H1 (cell line): ENCODE measurements around the gene BEND4. TPM values are rescaled to one million over a fixed set of nuclear protein-coding genes. Genes with fewer than 3 reads are reported as not detected.

ENCODE experiments used
- ATF2 ChIP-seq: IDR thresholded peaks from 2 replicates; pipeline ENCODE4 v1.6.1; 2012; ENCODE audit warnings: low read length, inconsistent platforms
- ATF3 ChIP-seq: IDR thresholded peaks from 2 replicates; pipeline ENCODE4 v1.6.1; 2011; ENCODE audit warnings: low read depth, mild to moderate bottlenecking, low read length; ENCODE audit not compliant: insufficient read depth
- E2F6 ChIP-seq: IDR thresholded peaks from 2 replicates; pipeline ENCODE4 v1.6.1; 2012; ENCODE audit warnings: inconsistent platforms
- JUND ChIP-seq: IDR thresholded peaks from 2 replicates; pipeline ENCODE4 v1.6.1; 2011; ENCODE audit warnings: mild to moderate bottlenecking, improper control_type of control experiment, low read length
- POU5F1 ChIP-seq: IDR thresholded peaks from 2 replicates; pipeline ENCODE4 v1.6.1; 2011; ENCODE audit warnings: low read depth, mild to moderate bottlenecking, low read length, moderate library complexity
- RFX5 ChIP-seq: IDR thresholded peaks from 2 replicates; pipeline ENCODE4 v1.6.1; 2011; ENCODE audit warnings: low read depth, low read length, improper control_type of control experiment, borderline replicate concordance
- SIN3A ChIP-seq, 2 experiments: IDR thresholded peaks in 1 of 2; conservative IDR thresholded peaks in 1 of 2; 2 replicates each; pipeline ENCODE4 v1.6.1; 2011 to 2012; ENCODE audit warnings: low read length in 2 of 2, improper control_type of control experiment in 1 of 2, low read depth in 1 of 2, mild to moderate bottlenecking in 1 of 2
- SP4 ChIP-seq: IDR thresholded peaks from 2 replicates; pipeline ENCODE4 v1.6.1; 2012; ENCODE audit warnings: low read length, inconsistent platforms
- polyA plus RNA-seq, 7 experiments: library from polyadenylated mRNA; depleted of rRNA in 3 of 7; stranded (reverse) in 5 of 7; unstranded in 2 of 7; fragments of >200 nt in 5 of 7; fragments of 200-250 nt in 2 of 7; gene quantifications; 1 replicate in 5 of 7; 2 replicates in 1 of 7; 4 replicates in 1 of 7; pipeline versions ENCODE4 v1.2.1 to v1.2.3, GENCODE V29; 2011 to 2013; ENCODE audit warnings: missing spikeins in 2 of 7, mixed read lengths in 2 of 7
- total RNA-seq: library from RNA; stranded (reverse); fragmentation: NEBNext Ultra II Directional; extraction: Animal tissue kit (Norgen Biotek cat#: 25700); gene quantifications from 2 replicates; pipeline ENCODE4 v1.2.1, GENCODE V29; 2021

Gene BEND4
- total and polyA plus RNA-seq, 2 of the 8 experiments (the other 6 are each of a cell fraction or from before 2014, with no cell fraction given) = 12.2 to 45.4 TPM

- TF ChIP-seq E2F6 (peak; percentile 65), RFX5 (no peak), JUND (no peak), SIN3A (conservative IDR thresholded peaks at IDR 0.05 in 1 of 2, IDR thresholded peaks at IDR 0.05 in 1 of 2; ENCODE audit: low read depth in 1 of 2, low read length in 2 of 2) (peak in 1 of 2 experiments; percentile 20; a peak in 1 of 4 replicates), POU5F1 (no peak), SP4 (no peak), ATF3 (no peak), ATF2 (no peak)
Observed at GRCh38 chr4:42150653-42151567, 1.5 kb downstream of the BEND4 start (continued).
